ENCODE results near the gene MAPK8IP1. TPM values are rescaled to one million over a fixed set of nuclear protein-coding genes. Genes with fewer than 3 reads are reported as not detected.

The MAPK8IP1 gene
- polyA plus RNA-seq, 12 donors, result 19.1 to 51.7 (median 28.6) TPM; not detected in 1

DNA sequence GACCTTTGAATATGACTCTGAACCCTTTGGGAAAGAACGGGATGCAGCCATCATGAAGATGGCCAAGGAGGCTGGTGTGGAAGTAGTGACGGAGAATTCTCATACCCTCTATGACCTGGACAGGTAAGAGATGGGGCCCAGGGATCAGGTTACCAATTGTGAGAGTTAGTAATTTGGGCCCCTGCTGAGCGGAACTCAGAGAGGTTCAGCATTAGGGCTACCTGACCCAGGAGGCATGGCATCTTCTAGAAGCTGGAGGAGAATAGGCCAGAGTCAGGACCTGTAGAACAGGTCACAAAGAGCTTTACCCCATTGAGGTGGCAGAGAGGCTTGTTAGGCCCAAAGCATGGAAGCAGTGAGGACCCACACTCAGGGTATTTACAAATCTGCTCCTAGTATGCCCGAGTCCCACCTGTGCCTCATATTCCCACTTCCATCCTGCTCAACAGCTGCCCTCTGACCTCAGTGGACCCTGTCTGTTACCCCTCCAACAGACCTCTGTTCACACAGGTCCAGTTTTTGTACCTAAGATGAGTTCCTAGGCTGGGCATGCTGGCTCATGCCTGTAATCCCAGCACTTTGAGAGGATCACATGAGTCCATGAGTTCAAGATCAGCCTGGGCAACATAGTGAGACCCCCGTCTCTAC is 26.6 kb upstream of the MAPK8IP1 start:
- no peak for DNase-seq

DNA sequence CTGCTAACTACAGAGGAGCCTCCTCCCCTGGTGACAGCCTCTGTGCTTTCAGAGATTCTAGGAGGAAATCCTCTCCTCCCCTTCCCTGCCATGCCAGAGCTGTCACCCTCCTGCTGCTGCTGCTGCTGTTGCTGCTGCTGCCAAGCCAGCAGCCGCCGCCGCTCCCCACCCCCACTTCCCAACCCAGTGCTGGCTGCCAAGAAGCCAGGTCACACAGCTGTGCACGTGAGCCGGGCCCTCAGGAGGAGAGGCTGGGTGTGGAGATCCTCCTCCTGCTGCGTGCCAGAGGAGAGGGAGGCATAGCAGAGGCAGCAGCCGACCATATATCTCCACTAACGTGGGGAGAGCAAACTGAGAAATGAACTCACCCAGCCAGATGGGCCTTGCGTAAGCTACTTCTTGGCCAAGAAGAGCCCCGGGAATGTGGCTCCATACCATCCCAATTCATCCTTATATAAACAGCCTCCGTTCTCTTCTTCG is 25.8 kb upstream of the MAPK8IP1 start:
- DNase-seq, result peak; percentile 90

DNA sequence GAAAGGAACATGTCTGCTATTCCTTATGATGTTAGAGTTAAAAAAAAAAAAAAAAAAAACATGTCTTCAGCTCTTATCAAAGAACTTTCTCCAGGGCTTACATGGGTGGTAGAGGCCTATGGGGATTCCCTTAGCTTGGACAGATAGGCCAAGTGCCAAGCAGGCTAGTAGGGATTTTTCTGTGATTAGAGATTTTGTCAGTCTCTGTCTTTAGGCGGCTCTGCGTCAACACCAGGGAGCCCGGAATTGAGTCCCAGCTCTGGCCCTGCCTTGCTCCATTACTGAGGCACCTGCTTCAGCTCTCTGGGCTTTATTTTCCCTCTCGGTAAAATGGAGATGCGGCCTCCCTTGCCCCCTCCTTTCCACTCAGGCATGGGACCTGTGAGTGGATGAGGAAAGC is 25.1 kb upstream of the MAPK8IP1 start:
- no peak for DNase-seq

DNA sequence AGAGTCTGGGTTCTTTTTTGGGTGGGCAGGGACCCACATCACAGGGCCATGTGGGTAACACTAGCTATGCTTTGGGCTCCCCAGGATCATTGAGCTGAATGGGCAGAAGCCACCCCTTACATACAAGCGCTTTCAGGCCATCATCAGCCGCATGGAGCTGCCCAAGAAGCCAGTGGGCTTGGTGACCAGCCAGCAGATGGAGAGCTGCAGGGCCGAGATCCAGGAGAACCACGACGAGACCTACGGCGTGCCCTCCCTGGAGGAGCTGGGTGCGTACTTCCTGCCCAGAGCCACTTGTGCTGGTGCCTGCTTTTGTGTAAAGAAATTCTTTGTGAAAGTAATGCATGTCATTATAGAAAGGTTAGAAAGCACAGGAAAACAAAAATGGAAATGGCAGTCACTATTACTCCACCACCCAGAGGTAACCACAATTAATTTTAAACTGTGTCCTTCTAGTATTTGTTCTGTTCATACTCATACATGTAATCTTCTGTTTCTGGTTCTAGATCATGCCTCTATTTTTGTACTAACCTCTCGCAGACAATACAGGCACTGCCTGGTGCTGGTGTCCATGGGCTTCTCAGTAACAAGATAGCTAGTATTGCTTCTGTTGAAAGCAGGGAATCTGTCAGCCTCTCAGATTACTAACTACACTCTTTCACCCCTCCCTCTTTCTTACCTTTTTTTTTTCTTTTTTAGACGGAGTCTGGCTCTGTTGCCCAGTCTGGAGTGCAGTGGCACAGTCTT is 24.5 kb upstream of the MAPK8IP1 start:
- DNase-seq, result no peak

DNA sequence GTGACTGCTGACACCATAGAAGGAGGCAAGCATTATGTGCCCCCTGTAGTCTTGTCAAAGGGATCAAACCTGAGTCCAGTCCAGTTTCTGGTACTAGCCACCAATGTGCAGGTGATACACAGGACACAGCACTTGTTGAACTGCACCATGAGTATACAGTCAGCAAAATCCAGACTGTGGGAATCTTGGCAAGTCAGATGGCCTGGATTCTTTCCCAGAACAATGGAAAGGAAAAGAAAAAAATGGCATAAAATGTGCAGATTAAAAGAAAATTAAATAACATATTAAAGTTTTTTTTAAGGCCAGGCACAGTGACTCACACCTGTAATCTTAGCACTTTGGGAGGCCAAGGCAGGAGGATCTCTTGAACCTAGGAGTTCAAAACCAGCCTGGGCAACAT is 21.4 kb upstream of the MAPK8IP1 start:
- DNase-seq, result no peak

DNA sequence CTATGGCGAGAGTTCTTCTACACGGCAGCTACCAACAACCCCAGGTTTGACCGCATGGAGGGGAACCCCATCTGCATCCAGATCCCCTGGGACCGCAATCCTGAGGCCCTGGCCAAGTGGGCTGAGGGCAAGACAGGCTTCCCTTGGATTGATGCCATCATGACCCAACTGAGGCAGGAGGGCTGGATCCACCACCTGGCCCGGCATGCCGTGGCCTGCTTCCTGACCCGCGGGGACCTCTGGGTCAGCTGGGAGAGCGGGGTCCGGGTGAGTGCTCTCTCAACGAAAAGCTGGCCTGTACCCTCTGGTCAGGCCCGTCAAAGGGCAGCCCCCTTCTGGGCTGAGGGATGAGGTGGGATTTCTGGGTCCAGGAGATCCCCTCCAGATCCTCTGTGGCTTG is 15.9 kb upstream of the MAPK8IP1 start:
- no peak for DNase-seq

DNA sequence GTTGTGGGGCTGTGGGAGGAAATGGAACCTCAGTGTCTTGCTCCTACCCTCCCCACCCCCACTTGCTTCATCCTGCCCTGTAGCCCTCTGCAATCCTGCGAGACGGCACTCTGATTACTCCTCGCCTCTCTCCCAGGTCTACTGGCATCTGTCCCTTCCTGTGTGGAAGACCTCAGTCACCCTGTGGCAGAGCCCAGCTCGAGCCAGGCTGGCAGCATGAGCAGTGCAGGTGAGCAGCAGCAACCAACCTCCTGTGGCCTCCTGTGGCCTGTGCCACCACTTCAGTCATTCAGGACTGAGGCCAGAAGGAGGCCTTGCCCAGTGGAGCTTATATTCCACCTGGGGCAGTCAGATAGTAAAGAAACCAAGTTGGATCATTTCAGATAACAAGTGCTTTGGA is 14.7 kb upstream of the MAPK8IP1 start:
- DNase-seq, result no peak

DNA sequence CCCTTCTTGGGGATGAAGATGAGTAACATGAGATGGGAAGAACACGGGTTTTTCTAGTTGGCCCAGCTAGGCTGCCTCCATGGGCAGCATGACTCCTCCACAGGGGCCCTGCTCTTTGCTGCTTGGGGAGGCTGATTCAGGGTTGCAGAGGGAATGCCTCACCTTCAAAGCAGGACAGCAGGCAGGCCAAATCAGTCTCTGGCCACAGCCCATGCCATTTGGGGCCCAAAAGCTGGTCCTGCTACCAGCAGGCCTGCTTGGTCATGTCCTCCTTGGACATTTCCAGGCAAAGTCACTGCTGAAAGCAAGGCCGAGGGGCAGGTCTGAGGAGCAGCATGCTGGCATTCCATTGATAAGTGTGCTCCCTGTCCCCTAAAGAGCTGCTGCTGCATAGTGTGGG is 13.8 kb upstream of the MAPK8IP1 start:
- DNase-seq, result no peak

DNA sequence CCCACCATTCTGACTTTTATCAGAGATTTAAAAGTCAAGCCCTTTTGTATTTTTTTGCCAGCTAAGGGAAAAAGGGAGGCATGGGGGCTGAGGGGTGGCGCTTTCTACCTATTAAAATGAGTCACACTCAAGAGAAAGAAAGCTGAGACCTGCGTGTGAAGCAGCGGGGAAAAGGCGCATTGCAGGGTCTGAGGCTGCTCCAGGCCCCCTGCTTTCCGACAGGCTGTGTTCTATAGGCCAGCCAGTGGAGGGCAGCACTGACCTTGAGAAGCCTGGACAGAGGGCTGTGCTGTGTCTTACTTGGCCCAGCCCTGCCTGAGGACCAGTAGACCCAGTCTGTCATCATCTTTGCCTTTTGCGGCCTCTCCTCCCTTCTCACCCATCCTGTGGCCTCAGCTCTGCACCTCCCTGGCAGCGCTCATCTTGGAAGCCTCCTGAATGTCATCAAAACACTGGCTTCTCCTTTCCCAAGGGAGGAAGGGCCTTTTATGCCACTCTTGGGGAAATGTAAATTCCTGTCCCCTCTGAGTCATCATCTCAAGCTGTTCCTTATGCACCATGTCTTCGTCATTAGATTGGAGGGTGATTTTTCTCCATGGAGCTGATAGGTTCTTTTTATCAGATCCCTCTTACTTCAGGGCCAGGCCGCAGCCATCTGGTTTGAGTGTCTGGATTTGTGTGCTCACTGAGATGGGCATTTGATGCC is 12.6 kb upstream of the MAPK8IP1 start:
- DNase-seq, result no peak

DNA sequence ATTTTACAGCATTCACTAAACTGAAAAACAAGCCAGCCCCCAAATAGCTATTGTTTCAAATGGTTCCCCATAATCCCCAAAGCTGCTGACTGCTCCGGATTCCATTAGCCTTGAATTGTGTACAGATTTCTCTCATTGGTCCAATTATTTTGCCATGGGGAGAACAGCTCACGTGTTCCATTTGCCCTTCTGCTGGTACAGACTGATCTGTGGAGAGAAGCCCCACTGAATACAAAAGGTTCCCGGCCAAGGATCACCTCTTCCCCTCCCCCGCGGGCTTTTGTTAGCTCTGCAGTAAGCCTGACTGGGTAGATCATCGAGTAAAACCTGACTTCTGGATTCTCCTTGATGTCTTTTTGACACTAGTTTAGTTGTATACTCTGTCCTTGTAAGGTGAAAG is 9.1 kb upstream of the MAPK8IP1 start:
- DNase-seq, result no peak

DNA sequence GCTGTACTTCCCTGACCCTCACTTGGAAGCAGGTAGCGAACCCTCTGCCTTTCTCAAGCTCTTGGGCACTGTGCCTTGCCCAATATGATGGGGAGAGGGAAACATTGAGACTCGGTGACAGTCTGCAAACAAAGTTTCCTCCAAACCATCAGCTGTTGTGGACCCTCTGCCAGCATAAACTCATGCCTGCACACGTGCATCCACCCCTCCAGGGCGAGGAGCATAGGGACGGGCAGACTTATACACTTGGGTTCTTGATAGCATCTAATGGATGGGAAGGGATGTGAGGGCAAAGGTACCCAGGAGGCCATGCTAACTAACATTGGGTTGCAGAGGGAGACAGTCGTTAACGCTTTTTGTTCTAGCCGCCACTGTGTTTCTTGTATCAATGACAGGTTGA is 8.2 kb upstream of the MAPK8IP1 start:
- no peak for DNase-seq

DNA sequence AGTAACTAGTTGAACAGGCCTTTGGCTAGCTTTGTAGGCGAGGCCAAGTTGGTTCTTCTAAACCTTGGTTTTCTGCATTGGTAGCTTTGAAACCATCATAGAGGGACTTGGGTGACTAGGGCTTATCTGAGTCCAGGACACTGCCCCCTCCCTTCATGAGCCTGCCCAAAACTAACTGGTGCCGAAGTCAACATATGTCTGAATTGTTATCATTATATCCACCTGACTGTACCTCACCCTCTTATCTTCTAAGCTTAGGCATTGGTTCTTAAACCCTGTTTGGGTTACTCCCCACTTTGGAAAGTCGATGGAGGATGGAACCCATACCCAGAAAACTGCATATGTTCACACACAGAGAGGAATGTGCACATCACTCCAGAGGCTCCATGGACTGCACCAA is 7.6 kb upstream of the MAPK8IP1 start:
- DNase-seq, result no peak

DNA sequence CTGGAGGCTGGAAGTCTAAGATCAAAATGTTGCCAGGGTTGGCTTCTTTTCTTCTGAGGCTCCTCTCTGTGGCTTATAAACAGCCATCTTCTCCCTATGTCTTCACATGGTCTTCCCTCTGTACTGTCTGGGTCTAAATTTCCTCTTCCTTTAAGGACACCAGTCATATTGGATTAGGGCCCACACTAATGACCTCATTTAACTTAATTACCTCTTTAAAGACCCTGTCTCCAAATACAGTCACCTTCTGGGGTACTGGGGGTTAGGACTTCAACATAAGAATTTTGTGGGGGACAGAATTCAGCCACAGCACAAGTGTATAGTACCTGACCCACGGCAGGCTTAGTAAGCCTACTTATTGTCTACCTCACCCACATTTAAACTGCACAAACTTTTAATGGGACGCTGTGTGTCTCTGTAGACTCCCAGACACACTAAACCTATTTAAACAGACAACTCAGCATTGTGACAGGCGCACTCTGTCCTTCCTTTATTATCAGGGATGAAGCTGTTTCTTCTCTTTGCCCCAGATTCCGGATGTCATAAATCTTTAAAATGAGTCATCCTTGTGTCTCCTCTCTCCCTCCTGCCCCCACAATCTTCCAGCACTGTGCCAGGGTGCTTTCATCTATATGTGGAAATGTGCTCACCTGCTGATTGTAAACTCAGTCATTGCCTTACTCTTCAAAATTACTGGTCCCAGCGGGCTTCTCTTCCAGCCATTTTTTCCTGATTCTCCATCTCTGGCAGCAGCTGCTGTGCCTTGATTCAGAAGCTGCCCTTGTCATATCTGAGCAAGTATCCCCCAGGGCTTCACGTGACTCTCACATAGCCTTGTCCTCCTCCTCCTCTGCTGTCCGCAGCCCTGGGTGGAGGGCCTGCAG is 5.4 kb upstream of the MAPK8IP1 start:
- DNase-seq, result no peak

DNA sequence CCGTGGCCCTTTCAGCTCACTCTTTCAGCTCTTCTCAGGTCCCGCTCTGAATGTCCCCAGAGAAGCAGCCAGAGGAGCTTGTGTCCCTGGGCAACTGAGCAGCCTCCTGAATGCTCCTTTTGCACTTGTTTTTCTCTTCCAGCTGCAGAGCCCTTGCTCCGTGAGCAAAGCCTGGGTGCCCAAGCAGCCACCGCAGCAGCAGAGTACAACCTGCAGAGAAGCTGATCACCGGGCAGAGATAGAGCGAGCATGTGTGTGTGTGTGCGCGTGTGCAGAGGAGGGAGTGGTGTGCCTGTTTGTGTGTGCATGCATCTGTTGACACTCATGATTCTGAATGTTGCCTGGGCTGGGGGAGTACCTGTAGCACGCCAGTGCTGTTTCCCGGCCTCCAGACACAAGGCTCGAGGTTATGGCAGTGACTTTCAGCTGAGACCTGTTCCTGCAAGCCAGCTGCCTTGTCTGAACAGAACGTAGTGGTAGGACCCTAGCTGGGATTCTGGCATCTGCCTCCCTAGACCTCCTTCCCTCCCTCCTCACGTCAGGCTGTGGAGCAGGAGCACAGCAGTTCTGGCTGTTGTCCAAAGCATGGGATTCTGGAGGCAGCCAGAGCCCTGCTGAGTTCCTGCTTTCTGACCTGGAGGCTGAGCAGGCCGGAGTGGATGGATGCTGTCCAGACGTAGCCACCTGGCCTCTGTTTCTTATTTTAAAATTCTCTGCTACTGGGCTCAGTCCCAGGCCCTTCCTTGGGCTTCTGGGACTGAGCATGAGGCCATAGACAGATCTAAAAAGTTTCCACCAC is 4.5 kb upstream of the MAPK8IP1 start:
- DNase-seq, result no peak

DNA sequence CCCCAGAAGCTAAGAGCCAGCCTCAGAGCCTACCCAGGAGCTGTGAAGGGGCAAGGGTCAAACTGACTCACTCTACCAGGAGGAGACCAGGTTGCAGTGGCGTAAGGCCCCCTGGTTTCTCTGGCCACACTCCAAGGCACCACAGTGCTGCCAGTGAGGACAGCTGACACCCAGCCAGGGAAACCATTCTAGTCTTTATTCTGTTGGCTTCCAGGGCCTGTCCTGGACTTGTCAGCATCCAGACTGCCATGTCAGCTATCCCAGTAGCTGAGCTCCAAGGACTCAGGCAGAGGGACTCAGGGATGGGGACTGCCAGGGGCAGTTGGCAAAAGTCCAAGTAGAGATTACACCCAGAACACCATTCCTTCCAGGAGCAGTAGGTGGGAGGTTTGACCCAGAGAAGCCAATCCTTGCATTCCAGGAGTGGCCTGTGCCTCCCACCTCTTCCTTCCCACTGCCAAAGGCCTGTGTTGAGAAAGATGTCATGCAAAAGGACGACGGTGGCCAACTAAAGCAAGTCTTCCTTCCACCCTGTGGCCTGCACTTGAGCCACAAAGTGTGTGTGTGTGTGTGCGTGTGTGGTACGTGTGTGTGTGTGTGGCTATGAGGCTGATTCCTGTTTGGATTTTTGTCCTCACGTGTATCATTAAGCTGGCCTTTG is 3.6 kb upstream of the MAPK8IP1 start:
- no peak for DNase-seq

DNA sequence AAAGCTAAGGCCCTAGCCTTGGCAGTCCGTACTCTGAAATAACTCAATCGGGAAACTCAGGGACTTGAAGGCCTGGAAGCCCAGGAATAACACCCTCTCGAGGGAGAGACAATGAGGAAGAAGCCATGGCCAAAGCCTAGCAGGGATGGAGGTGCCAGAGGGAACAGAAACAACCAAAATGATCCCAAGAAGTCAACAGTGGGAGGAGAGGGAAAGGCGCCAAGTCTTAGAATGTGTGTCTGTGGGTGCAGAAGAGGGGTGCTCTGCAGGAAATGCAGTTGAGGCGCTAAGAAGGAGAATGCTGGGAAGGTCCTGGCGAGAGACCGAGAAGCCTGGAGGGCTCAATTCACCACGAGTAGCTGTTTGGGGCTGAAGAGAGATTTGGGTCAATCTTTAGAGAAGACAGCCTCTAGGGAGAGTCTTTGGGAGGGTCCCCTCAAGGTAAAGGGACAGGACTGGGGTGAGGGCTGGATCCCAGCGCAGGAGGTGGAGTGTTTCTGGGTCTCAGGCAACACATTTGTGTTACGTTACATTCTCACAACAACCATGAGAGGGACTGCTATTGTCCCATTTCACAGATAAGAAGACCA is 760 bp upstream of the MAPK8IP1 start:
- no peak for DNase-seq

DNA sequence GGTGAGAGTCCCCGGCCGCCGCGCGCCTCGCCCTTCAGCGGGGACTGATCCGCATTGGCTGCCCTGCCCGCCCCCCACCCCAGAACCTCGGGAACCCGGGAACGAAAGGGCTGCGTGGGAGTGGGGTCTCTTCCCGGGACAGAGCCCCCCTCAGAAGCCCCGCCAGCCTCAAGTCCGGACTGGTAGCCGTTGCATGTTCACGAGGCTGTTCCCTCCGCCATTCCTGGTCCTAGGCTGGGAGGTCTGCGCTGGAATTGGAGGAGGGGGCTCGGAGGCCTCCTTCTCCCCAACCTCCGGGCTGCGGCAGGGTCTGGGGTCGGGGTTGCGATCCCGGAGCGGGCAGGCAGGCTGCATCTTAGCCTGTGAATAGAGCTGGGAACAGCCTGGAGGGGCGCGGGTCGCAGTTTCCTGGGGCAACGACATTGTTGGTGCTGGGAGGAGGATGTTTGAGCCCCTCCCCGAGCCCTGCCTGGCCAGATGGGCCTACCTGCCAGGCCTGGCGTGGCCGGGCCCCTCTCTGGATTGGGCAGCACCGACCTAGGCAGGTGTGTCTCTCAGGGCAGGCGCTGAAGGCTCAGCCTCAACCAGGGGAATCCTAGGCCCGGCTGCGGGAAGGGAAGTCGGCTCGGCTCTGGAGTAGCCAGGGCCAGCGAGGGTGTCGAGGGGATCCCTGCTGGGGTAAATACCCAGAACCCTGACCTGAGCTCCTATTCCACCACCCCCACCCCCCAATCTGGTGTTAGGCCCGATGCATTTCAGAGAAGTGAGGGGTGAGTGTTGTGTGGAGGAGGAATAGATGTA is 670 bp downstream of the MAPK8IP1 start:
- no peak for DNase-seq

DNA sequence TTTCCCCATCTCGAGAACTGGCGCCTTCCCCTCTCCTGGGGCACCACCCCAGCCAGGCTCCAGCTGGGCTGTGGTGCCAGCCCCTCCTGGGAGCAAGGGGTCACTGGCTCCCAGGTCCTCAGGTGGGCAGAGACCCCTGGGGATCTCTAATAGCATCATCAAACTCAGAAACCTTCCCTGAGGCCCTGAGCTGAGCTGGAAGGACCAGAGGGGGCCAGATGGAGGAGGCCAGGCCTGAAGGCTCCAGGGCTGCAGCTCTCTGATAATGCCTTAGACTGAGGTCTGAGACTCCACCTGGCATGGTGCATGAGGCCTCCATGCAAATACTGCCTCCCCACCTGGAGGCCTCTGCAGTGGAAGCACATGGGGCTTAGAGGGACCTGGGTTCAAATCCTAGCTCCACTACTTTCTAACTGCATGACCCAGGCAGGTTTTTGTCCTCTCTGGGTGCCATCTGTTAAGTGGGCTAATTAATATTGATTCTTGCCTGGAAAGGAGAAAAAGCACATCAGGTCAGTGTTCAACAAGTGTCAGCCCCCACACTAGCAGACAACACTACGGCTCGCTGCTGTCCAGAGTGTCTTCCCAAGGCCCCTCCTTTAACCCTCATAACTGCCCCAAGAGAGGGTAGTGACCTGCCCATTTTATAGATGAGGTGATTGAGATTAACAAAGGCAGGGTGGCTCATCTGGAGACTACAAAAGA is 1.5 kb downstream of the MAPK8IP1 start:
- no peak for DNase-seq

DNA sequence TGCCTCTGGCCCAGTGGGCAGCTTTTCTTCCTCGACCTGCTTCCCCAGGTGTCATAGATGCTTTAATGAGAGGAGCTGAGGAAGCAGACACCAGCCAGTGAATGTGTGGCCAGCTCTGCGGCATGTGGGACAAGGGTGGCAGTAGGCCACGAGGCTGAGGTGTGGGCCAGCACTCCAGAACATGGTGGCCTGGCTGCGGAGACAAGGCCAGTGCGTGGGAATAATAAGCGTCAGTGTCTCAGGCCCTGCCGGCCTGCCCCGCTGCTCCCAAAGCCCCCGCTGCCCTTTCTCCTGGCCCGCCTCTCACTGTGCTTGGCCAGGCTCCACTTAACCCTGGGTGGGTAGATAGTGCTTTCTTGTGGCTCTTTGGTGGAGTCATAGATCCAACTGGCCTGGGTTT is 2.1 kb downstream of the MAPK8IP1 start:
- DNase-seq, result no peak

All from muscle of arm (tissue), 12 donors.